Globus pallidus (tissue), 1 donor: ENCODE results near the gene CEACAM8.
"Not testable (repeated sequence)": the region's sequence is repeated elsewhere in the genome, so short reads cannot be mapped to it uniquely, and the experiment has no call there.

ENCODE experiments used
- DNase-seq: peaks from one replicate; pipeline ENCODE4 v3.0.0-alpha.2; 2015; ENCODE audit warnings: low spot score

The CEACAM8 gene

GRCh38 chr19:42573642-42574041 is 21.1 kb downstream of the CEACAM8 start:
- no peak for DNase-seq

GRCh38 chr19:42571116-42571515 is 23.6 kb downstream of the CEACAM8 start:
- DNase-seq, result no peak

GRCh38 chr19:42569193-42569592 is 25.5 kb downstream of the CEACAM8 start:
- DNase-seq, result no peak

- peak; percentile 42 for DNase-seq
Observed at GRCh38 chr19:42568006-42568405, 26.7 kb downstream of the CEACAM8 start.

- no peak for DNase-seq
Observed at GRCh38 chr19:42567567-42567966, 27.2 kb downstream of the CEACAM8 start.

GRCh38 chr19:42563352-42564210 is 31.1 kb downstream of the CEACAM8 start:
- DNase-seq, result peak; percentile 60

GRCh38 chr19:42561512-42561911 is 33.2 kb downstream of the CEACAM8 start:
- no peak for DNase-seq

GRCh38 chr19:42560731-42561130 is 34.0 kb downstream of the CEACAM8 start:
- no peak for DNase-seq

GRCh38 chr19:42558450-42559150 is 36.1 kb downstream of the CEACAM8 start:
- no peak for DNase-seq

- not testable (repeated sequence) for DNase-seq
Observed at GRCh38 chr19:42557386-42557871, 37.3 kb downstream of the CEACAM8 start.

- DNase-seq, result peak; percentile 54
Observed at GRCh38 chr19:42555801-42556200, 38.9 kb downstream of the CEACAM8 start.

- peak; percentile 42 for DNase-seq
Observed at GRCh38 chr19:42555317-42555716, 39.4 kb downstream of the CEACAM8 start.

- DNase-seq, result no peak
Observed at GRCh38 chr19:42554046-42554575, 40.6 kb downstream of the CEACAM8 start.

GRCh38 chr19:42553292-42554045 is 41.3 kb downstream of the CEACAM8 start:
- no peak for DNase-seq

- no peak for DNase-seq
Observed at GRCh38 chr19:42552086-42553065, 42.3 kb downstream of the CEACAM8 start.

GRCh38 chr19:42550521-42550920 is 44.2 kb downstream of the CEACAM8 start:
- DNase-seq, result not testable (repeated sequence)

GRCh38 chr19:42549067-42549466 is 45.7 kb downstream of the CEACAM8 start:
- DNase-seq, result not testable (repeated sequence)

- no peak for DNase-seq
Observed at GRCh38 chr19:42548552-42548951, 46.2 kb downstream of the CEACAM8 start.

GRCh38 chr19:42547929-42548328 is 46.8 kb downstream of the CEACAM8 start:
- DNase-seq, result no peak

- no peak for DNase-seq
Observed at GRCh38 chr19:42546831-42547500, 47.8 kb downstream of the CEACAM8 start.
